Omental fat pad (tissue), 4 donors: ENCODE results near the gene ST6GALNAC4. TPM values are rescaled to one million over a fixed set of nuclear protein-coding genes. Genes with fewer than 3 reads are reported as not detected.

Source experiments
- ATAC-seq: fragments of 150-250 bp; one replicate; pipeline ENCODE4 v1.9.1; 2016; ENCODE audit warnings: mild to moderate bottlenecking, moderate library complexity; ENCODE audit not compliant: low FRiP score
- DNase-seq: peaks from one replicate; pipeline ENCODE4 v3.0.0-alpha.2; 2019; ENCODE audit warnings: low spot score
- CTCF ChIP-seq, 3 donors: fragments of 450-650 bp; IDR thresholded peaks; one replicate each; pipeline ENCODE4 v1.5.1; 2016 to 2017; ENCODE audit warnings: antibody characterized with exemption in 3 of 3, mild to moderate bottlenecking in 3 of 3, moderate library complexity in 2 of 3
- total RNA-seq, 4 donors: library from RNA; depleted of rRNA; stranded (reverse); fragments of >200 nt; gene quantifications; one replicate each; pipeline ENCODE4 v1.1.0, GENCODE V29; 2016

The ST6GALNAC4 gene
- total RNA-seq, 4 donors from 2014 or later = 26.6 to 78.5 (median 45.0) TPM

DNA sequence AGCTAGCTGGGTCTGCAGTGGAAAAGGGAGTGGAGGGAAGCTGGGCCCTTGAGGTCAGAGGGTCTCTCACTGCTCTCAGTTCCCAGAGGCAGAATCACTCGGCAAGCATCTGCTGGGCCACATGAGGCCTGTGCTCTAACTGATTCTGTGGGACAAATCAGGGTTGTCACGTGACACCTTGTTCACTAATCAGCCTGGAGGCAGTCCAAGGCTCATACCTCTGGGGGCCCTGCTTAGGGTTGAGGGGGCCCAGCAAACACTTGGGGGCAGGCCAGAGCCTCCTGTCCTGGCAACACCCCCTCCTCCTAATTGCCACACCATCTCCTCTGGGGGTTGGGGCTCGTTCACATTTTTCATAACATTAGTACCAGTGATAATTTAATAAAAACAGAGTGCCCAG lies 29.9 kb upstream of the ST6GALNAC4 start:
- DNase-seq (no peak), ATAC-seq (no peak)
- TF ChIP-seq CTCF (IDR thresholded peaks at IDR 0.05) = no peak

GRCh38 chr9:127945942-127946341 lies 29.1 kb upstream of the ST6GALNAC4 start:
- no peak for TF ChIP-seq CTCF (IDR thresholded peaks at IDR 0.05)
- DNase-seq = no peak

DNA sequence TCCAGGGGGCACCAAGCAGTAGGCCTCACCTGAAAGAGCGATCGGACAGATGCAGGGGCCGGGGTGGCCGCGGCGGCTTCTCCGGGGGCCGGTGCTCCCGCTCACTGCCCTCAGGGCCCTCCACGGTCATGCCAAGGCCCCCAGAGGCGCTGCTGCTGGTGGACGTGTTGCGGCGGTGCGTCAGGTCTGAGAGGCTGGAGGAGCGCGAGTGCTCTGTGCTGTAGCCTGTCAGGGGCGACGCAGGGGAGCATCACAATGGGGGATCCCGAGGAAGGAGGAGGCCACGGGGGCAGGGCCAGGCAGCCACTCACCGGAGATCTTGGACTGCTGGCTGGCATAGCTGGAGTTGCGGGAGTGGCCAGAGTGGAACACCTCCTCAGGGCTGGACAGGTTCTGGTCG lies 28.5 kb upstream of the ST6GALNAC4 start:
- DNase-seq (no peak), ATAC-seq (no peak)
- TF ChIP-seq CTCF (IDR thresholded peaks at IDR 0.05) = no peak

More at GRCh38 chr9:127945942-127946341, 29.1 kb upstream of the ST6GALNAC4 start:
- ATAC-seq = no peak

- DNase-seq (no peak), ATAC-seq (no peak)
- no peak for TF ChIP-seq CTCF (IDR thresholded peaks at IDR 0.05)
These were observed 27.9 kb upstream of the ST6GALNAC4 start for GRCh38 chr9:127944586-127945218.

DNA sequence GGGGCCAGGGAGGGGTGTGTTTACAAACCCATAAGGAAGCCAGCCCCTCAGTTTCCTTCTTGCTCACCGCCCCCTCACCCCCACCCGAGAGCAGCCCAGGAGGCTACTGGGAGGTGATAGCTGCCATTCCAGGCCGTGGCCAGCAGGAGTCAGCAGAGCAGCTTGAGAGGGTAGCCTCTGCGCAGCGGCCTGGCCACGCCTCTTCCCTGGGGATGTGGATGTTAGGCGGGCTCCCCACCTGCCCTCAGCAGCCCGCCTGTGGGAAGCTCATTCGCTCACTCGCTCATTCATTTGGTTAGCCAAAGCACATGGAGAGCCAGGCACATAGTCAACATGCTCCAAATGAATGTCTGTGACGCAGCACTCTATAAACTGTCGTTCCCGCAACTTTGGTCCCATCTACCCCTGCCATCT lies 26.9 kb upstream of the ST6GALNAC4 start:
- peak in 1 of 3 donors; percentile 84 for TF ChIP-seq CTCF (IDR thresholded peaks at IDR 0.05)
- ATAC-seq (peak; percentile 52), DNase-seq (peak; percentile 70)

GRCh38 chr9:127943011-127943662 lies 26.3 kb upstream of the ST6GALNAC4 start:
- ATAC-seq (no peak), DNase-seq (no peak)
- TF ChIP-seq CTCF (IDR thresholded peaks at IDR 0.05) = no peak
